GM19452 (cell line): ENCODE data around the gene CARMIL1.

Experiments
- ATAC-seq: cut with Tn5 transposase; IDR thresholded peaks from one replicate; pipeline ENCODE4 v1.9.1; 2021; ENCODE audit not compliant: unreplicated experiment

Gene CARMIL1

GRCh38 chr6:25332655-25333071 lies 53.5 kb downstream of the CARMIL1 start:
- no peak for ATAC-seq

GRCh38 chr6:25333471-25333870 lies 54.3 kb downstream of the CARMIL1 start:
- no peak for ATAC-seq

GRCh38 chr6:25334793-25335192 lies 55.6 kb downstream of the CARMIL1 start:
- ATAC-seq = peak; percentile 81

GRCh38 chr6:25336996-25337395 lies 57.8 kb downstream of the CARMIL1 start:
- ATAC-seq = no peak

GRCh38 chr6:25337431-25337830 lies 58.3 kb downstream of the CARMIL1 start:
- ATAC-seq = no peak

GRCh38 chr6:25340431-25341202 lies 61.4 kb downstream of the CARMIL1 start:
- ATAC-seq = no peak

- ATAC-seq = no peak
Measured at GRCh38 chr6:25341203-25341552, 62.0 kb downstream of the CARMIL1 start.

- no peak for ATAC-seq
Measured at GRCh38 chr6:25341923-25342619, 62.9 kb downstream of the CARMIL1 start.

GRCh38 chr6:25342802-25343201 lies 63.6 kb downstream of the CARMIL1 start:
- no peak for ATAC-seq

GRCh38 chr6:25343984-25344383 lies 64.8 kb downstream of the CARMIL1 start:
- no peak for ATAC-seq

GRCh38 chr6:25344827-25345226 lies 65.7 kb downstream of the CARMIL1 start:
- ATAC-seq = no peak

- no peak for ATAC-seq
Measured at GRCh38 chr6:25346064-25346463, 66.9 kb downstream of the CARMIL1 start.

- ATAC-seq = no peak
Measured at GRCh38 chr6:25350573-25350972, 71.4 kb downstream of the CARMIL1 start.

- no peak for ATAC-seq
Measured at GRCh38 chr6:25351485-25351884, 72.3 kb downstream of the CARMIL1 start.

GRCh38 chr6:25352285-25352684 lies 73.1 kb downstream of the CARMIL1 start:
- ATAC-seq = no peak

- ATAC-seq = no peak
Measured at GRCh38 chr6:25354078-25354932, 75.1 kb downstream of the CARMIL1 start.

GRCh38 chr6:25359191-25359861 lies 80.2 kb downstream of the CARMIL1 start:
- ATAC-seq = no peak

GRCh38 chr6:25359891-25360290 lies 80.7 kb downstream of the CARMIL1 start:
- no peak for ATAC-seq

- no peak for ATAC-seq
Measured at GRCh38 chr6:25360621-25361020, 81.4 kb downstream of the CARMIL1 start.

GRCh38 chr6:25363427-25363826 lies 84.3 kb downstream of the CARMIL1 start:
- no peak for ATAC-seq

- no peak for ATAC-seq
Measured at GRCh38 chr6:25365154-25365553, 86.0 kb downstream of the CARMIL1 start.
